GM12873 (cell line): ENCODE measurements around the gene VAV1.
A peak's percentile ranks its signal among the peaks of the same experiment; 100 is the strongest.

ENCODE experiments used
- CTCF ChIP-seq: IDR thresholded peaks from 2 replicates; pipeline ENCODE4 v1.5.1; 2012; ENCODE audit warnings: low read depth, mild to moderate bottlenecking, moderate library complexity, low read length, control low read depth; ENCODE audit not compliant: insufficient read depth; ENCODE audit errors: missing control alignments

The VAV1 gene

GRCh38 chr19:6772028-6772865, at the start of gene VAV1:
VAV1 (plus strand) TSS chr19:6772708; CDS start chr19:6772808, 100 bp downstream.
- peak; percentile 80 for TF ChIP-seq CTCF

GRCh38 chr19:6723108-6723618, 49.3 kb upstream of the VAV1 start:
- no peak for TF ChIP-seq CTCF

GRCh38 chr19:6723738-6724137, 48.8 kb upstream of the VAV1 start:
- no peak for TF ChIP-seq CTCF

GRCh38 chr19:6724631-6725492, 47.6 kb upstream of the VAV1 start:
- no peak for TF ChIP-seq CTCF

- TF ChIP-seq CTCF, result no peak
These were observed 46.8 kb upstream of the VAV1 start for GRCh38 chr19:6725513-6726231.

- no peak for TF ChIP-seq CTCF
These were observed 44.2 kb upstream of the VAV1 start for GRCh38 chr19:6728346-6728745.

- TF ChIP-seq CTCF, result no peak
These were observed 42.8 kb upstream of the VAV1 start for GRCh38 chr19:6729573-6730152.
